B cell (primary cell): ENCODE results near the gene TPO. TPM values are rescaled to one million over a fixed set of nuclear protein-coding genes. Genes with fewer than 3 reads are reported as not detected.

Experiments used
- ATAC-seq: fragments of 200-7000 bp; cut with Tn5 transposase; one replicate; pipeline ENCODE4 v1.10.0; 2021; ENCODE audit warnings: low read depth, mild to moderate bottlenecking, moderate number of reproducible peaks, moderate library complexity
- CTCF ChIA-PET: fragments of 350-600 bp; sonication (Branson Sonifier 250); formaldehyde crosslinking; loops from one replicate; lab custom pipeline; 2021; ENCODE audit warnings: antibody characterized with exemption, inconsistent platforms; lab: Charles Lee
- POLR2A ChIA-PET: fragments of 350-600 bp; sonication (Branson Sonifier 250); formaldehyde crosslinking; loops from one replicate; lab custom pipeline; 2021; ENCODE audit warnings: antibody characterized with exemption; lab: Charles Lee
- DNase-seq: peaks from one replicate; pipeline ENCODE4 v3.0.0; 2013
- H2AFZ ChIP-seq: 2 replicates; pipeline ENCODE4 v1.6.1; 2012; ENCODE audit warnings: mild to moderate bottlenecking, low read depth, low read length; ENCODE audit not compliant: insufficient read depth, poor library complexity, severe bottlenecking
- H3K27ac ChIP-seq, 2 donors: 1 replicate in 1 of 2; 2 replicates in 1 of 2; pipeline ENCODE4 v1.5.1; 2012 to 2013; ENCODE audit warnings: low read length in 2 of 2, mild to moderate bottlenecking in 2 of 2, moderate library complexity in 1 of 2
- H3K27me3 ChIP-seq, 4 experiments: fragments of 200-600 bp in 1 of 4; sonication (generic) in 1 of 4; replicated peaks in 1 of 4; 1 replicate in 2 of 4; 2 replicates in 2 of 4; pipeline versions ENCODE4 v1.6.1 to v1.7.0; 2013 to 2016; ENCODE audit warnings: low read length in 3 of 4, mild to moderate bottlenecking in 2 of 4, mixed read lengths in 1 of 4, moderate library complexity in 1 of 4; ENCODE audit not compliant: insufficient read depth in 4 of 4, control insufficient read depth in 3 of 4; ENCODE audit errors: control extremely low read depth in 1 of 4
- H3K36me3 ChIP-seq, 2 experiments: replicated peaks in 1 of 2; 1 replicate in 1 of 2; 2 replicates in 1 of 2; pipeline versions ENCODE4 v1.6.1 to v1.7.1; 2013; ENCODE audit warnings: low read length in 1 of 2; ENCODE audit not compliant: insufficient read depth in 2 of 2, control insufficient read depth in 1 of 2; ENCODE audit errors: control extremely low read depth in 1 of 2, extremely low read depth in 1 of 2
- H3K4me1 ChIP-seq, 2 donors: fragments of 200-600 bp in 1 of 2; sonication (generic) in 1 of 2; 1 replicate in 1 of 2; 2 replicates in 1 of 2; pipeline versions ENCODE4 v1.5.1 to v1.6.1; 2013 to 2017; ENCODE audit warnings: low read length in 2 of 2; ENCODE audit not compliant: control insufficient read depth in 2 of 2, insufficient read depth in 2 of 2
- H3K4me2 ChIP-seq: replicated peaks from 2 replicates; pipeline ENCODE3; 2012; ENCODE audit warnings: mild to moderate bottlenecking, low read depth, low read length; ENCODE audit not compliant: poor library complexity, severe bottlenecking
- H3K4me3 ChIP-seq, 5 experiments: fragments of 200-600 bp in 1 of 5; sonication (generic) in 1 of 5; 1 replicate in 3 of 5; 2 replicates in 2 of 5; pipeline versions ENCODE4 v1.5.1 to v1.7.0; 2011 to 2016; ENCODE audit warnings: low read length in 4 of 5, mild to moderate bottlenecking in 4 of 5, low read depth in 2 of 5, control low read depth in 1 of 5, moderate library complexity in 1 of 5; ENCODE audit not compliant: insufficient read depth in 1 of 5; ENCODE audit errors: control extremely low read depth in 1 of 5, extremely low read depth in 1 of 5
- H3K79me2 ChIP-seq: fragments of 200-600 bp; sonication (generic); one replicate; pipeline ENCODE4 v1.6.0; 2016; ENCODE audit warnings: low read length; ENCODE audit not compliant: control insufficient read depth, insufficient read depth
- H3K9ac ChIP-seq: fragments of 200-600 bp; sonication (generic); 2 replicates; pipeline ENCODE4 v1.6.1; 2017; ENCODE audit warnings: mild to moderate bottlenecking, low read length, moderate library complexity
- H3K9me3 ChIP-seq, 3 donors: one replicate each; pipeline versions ENCODE4 v1.6.1 to v1.7.1; 2013; ENCODE audit warnings: low read length in 2 of 3; ENCODE audit not compliant: control insufficient read depth in 2 of 3, insufficient read depth in 1 of 3; ENCODE audit errors: control extremely low read depth in 1 of 3
- H4K20me1 ChIP-seq: 2 replicates; pipeline ENCODE4 v1.6.0; 2012; ENCODE audit warnings: mild to moderate bottlenecking, low read length; ENCODE audit not compliant: insufficient read depth, control insufficient read depth, poor library complexity, severe bottlenecking
- H3K27ac Mint-ChIP-seq: one replicate; pipeline ENCODE4 v1.8.0; 2021; ENCODE audit warnings: mixed read lengths
- H3K27me3 Mint-ChIP-seq: one replicate; pipeline ENCODE4 v1.8.0; 2021; ENCODE audit warnings: mixed read lengths
- H3K4me1 Mint-ChIP-seq: one replicate; pipeline ENCODE4 v1.8.0; 2021; ENCODE audit warnings: mixed read lengths
- H3K4me3 Mint-ChIP-seq: one replicate; pipeline ENCODE4 v1.8.0; 2021; ENCODE audit warnings: mixed read lengths
- H3K9me3 Mint-ChIP-seq: one replicate; pipeline ENCODE4 v1.8.0; 2022; ENCODE audit warnings: mixed read lengths; ENCODE audit not compliant: insufficient read depth
- EZH2 ChIP-seq: IDR thresholded peaks from 2 replicates; pipeline ENCODE4 v1.6.1; 2012; ENCODE audit warnings: borderline replicate concordance, low read depth, mild to moderate bottlenecking, moderate library complexity, low read length; ENCODE audit not compliant: insufficient read depth, poor library complexity, severe bottlenecking
- WGBS: methylation state at CpG from one replicate; pipeline ENCODE4 v1.1.5; 2013; ENCODE audit warnings: missing lambda C conversion rate; ENCODE audit not compliant: insufficient coverage; 5-methylcytosine and 5-hydroxymethylcytosine counted together
- intact Hi-C: fragments of 100-400 bp; cut with micrococcal nuclease; formaldehyde crosslinking; loops from one replicate; pipeline ENCODE4 v1.10.0; 2022
- polyA plus RNA-seq: library from polyadenylated mRNA; depleted of rRNA; stranded (reverse); fragments of >200 nt; gene quantifications from 2 replicates; pipeline ENCODE4 v1.2.3, GENCODE V29; 2012
- total RNA-seq, 2 donors: library from RNA; stranded (reverse); fragments of 120-200 nt in 1 of 2; gene quantifications; 1 replicate in 1 of 2; 2 replicates in 1 of 2; pipeline versions ENCODE4 v1.2.3 to v1.2.4, GENCODE V29; 2013 to 2022
- TF ChIP-seq, protein P1 (sequence below): fragments of 200-600 bp; IDR thresholded peaks from one replicate; pipeline ENCODE4 v1.8.0; 2022; ENCODE audit warnings: antibody characterized with exemption, mild to moderate bottlenecking

TPO gene
- total and polyA plus RNA-seq, 2 donors (not counting 1 experiment from before 2014, with no cell fraction given) = not detected

DNA sequence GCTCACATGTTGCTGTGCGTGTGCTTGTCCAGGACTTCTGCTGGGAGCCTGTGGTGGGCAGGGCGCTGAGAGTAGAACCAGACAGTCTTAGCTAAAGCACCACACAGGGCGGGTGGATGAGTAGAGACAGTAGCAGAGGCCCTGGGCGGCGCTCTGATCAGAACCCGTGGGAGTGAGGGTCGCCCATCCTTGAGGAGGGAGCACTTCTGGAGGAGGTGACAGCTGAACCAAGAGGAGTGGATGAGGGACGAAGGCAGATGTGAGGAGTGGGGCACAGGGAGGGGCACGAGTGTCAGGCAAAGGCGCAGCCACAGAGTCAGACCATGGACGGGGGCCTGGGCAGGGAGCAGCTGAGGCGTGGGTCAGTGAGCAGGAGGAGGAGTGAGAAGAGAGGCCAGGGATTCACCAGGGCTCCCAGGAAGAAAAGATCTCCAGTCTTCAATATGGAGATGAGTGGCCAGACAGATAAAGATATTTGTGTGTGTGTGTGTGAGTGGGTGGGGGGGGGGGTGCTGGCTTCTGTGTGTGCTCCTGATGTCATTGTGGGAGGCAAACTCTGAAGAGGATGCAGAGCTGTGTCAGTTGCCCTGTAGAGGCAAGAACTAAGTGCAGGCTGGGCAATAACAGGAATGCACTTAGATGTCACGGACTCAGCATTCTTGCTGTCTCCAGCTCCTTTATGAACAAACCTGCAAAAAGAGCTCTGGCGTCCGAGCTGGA lies 79.6 kb downstream of the TPO start:
- 84% methylated on average over 15 of the region's 15 CpGs for WGBS
- Histone ChIP-seq H3K4me3 (no peak overlapping the region), H3K79me2 (no peaks in the 10 kb centered on the region), H3K27me3 (peaks cover 0 to 3% (median 0%) of the 10 kb centered on the region in 4 experiments), H3K9me3 (peaks cover 0 to 7% (median 0%) of the 10 kb centered on the region in 3 donors), H3K9ac (no peak overlapping the region), H4K20me1 (no peaks in the 10 kb centered on the region), H3K36me3 (no peaks in the 10 kb centered on the region), H3K4me1 (no peaks in the 10 kb centered on the region), H3K4me2 (no peak overlapping the region), H3K27ac (no peak overlapping the region), H2AFZ (no peak overlapping the region)
- Mint-ChIP-seq H3K27me3 (no peaks in the 10 kb centered on the region), H3K4me1 (no peaks in the 10 kb centered on the region), H3K4me3 (no peak overlapping the region), H3K9me3 (no peaks in the 10 kb centered on the region), H3K27ac (no peak overlapping the region)
- intact Hi-C loops = no loop called here
- ChIA-PET POLR2A (no interaction called here), CTCF (no interaction called here)
- DNase-seq (no peak), ATAC-seq (no peak)
- no peak for TF ChIP-seq EZH2
- TF ChIP-seq, protein P1, sequence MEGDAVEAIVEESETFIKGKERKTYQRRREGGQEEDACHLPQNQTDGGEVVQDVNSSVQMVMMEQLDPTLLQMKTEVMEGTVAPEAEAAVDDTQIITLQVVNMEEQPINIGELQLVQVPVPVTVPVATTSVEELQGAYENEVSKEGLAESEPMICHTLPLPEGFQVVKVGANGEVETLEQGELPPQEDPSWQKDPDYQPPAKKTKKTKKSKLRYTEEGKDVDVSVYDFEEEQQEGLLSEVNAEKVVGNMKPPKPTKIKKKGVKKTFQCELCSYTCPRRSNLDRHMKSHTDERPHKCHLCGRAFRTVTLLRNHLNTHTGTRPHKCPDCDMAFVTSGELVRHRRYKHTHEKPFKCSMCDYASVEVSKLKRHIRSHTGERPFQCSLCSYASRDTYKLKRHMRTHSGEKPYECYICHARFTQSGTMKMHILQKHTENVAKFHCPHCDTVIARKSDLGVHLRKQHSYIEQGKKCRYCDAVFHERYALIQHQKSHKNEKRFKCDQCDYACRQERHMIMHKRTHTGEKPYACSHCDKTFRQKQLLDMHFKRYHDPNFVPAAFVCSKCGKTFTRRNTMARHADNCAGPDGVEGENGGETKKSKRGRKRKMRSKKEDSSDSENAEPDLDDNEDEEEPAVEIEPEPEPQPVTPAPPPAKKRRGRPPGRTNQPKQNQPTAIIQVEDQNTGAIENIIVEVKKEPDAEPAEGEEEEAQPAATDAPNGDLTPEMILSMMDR = no peak

DNA sequence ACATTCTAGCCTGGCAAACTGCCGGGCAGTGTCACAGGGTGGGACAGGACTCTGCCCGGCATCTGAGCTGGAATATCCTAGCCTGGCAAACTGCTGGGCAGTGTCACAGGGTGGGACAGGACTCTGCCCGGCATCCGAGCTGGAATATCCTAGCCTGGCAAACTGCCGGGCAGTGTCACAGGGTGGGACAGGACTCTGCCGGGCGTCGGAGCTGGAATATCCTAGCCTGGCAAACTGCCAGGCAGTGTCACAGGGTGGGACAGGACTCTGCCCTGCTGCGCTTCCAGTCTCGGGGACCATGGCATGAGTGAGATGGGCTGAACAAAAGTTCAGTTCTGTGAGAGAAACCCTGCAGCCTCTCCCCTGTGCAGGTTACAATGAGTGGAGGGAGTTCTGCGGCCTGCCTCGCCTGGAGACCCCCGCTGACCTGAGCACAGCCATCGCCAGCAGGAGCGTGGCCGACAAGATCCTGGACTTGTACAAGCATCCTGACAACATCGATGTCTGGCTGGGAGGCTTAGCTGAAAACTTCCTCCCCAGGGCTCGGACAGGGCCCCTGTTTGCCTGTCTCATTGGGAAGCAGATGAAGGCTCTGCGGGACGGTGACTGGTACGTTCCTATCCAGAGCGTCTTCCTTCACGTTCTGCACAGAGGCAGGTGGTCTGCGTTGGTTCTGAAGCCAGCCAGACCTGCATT lies 80.3 kb downstream of the TPO start:
- Histone ChIP-seq H3K27me3 (peaks cover 0 to 3% (median 0%) of the 10 kb centered on the region in 4 experiments), H4K20me1 (no peaks in the 10 kb centered on the region), H2AFZ (no peak overlapping the region), H3K27ac (no peak overlapping the region), H3K79me2 (no peaks in the 10 kb centered on the region), H3K9me3 (peaks cover 0 to 7% (median 0%) of the 10 kb centered on the region in 3 donors), H3K4me3 (no peak overlapping the region), H3K36me3 (no peaks in the 10 kb centered on the region), H3K4me1 (no peaks in the 10 kb centered on the region), H3K9ac (no peak overlapping the region), H3K4me2 (no peak overlapping the region)
- TF ChIP-seq EZH2 = no peak
- TF ChIP-seq, protein P1 = no peak
- DNase-seq (no peak), ATAC-seq (no peak)
- Mint-ChIP-seq H3K27me3 (no peaks in the 10 kb centered on the region), H3K9me3 (no peaks in the 10 kb centered on the region), H3K4me1 (no peaks in the 10 kb centered on the region), H3K4me3 (no peak overlapping the region), H3K27ac (no peak overlapping the region)
- intact Hi-C loops = no loop called here
- ChIA-PET POLR2A (no interaction called here), CTCF (no interaction called here)
- 91% methylated on average over 24 of the region's 24 CpGs for WGBS
